NK-92 (cell line): ENCODE data around the gene UMAD1.
"Not testable (repeated sequence)": the region's sequence is repeated elsewhere in the genome, so short reads cannot be mapped to it uniquely, and the experiment has no call there.

Source experiments
- DNase-seq: peaks from one replicate; lab custom pipeline; 2025; ENCODE audit not compliant: unreplicated experiment; lab: John Stamatoyannopoulos, UW

Gene UMAD1

DNA sequence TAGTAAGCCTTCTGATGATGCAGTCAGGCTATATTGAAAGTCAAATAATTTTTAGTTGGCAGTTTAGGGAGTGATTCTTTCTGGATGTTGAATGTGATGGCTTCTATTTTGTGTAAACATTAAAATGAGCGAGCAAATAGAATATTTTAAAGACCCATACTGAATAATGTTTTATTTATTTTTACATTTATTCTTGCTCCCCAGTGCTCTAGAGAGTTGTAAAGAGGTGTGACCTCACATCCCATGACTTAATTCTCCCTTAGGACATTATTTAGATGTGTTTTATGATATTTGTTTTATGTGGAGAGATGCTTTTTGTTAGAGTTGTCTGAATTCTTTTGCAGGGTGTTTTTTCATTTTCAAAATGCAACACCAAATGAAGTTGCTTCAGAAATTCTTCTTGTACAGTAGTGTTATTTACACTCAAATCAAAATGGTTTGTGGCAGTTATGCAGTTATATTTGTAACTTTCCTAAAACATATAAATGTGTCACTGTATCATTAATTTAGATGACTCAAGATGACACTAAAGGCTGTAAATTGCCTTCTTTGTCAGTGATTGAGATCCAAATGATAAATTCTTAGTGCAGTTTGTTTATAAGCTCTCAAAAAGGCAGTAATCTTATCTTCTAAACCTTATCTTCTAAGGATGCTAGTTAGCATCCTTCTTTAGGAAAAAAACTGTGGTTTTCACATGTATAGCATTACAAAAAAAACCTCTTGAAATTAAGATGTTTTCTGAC is 12.4 kb downstream of the UMAD1 start:
- no peak for DNase-seq

GRCh38 chr7:7653593-7654187 is 13.1 kb downstream of the UMAD1 start:
- no peak for DNase-seq

DNA sequence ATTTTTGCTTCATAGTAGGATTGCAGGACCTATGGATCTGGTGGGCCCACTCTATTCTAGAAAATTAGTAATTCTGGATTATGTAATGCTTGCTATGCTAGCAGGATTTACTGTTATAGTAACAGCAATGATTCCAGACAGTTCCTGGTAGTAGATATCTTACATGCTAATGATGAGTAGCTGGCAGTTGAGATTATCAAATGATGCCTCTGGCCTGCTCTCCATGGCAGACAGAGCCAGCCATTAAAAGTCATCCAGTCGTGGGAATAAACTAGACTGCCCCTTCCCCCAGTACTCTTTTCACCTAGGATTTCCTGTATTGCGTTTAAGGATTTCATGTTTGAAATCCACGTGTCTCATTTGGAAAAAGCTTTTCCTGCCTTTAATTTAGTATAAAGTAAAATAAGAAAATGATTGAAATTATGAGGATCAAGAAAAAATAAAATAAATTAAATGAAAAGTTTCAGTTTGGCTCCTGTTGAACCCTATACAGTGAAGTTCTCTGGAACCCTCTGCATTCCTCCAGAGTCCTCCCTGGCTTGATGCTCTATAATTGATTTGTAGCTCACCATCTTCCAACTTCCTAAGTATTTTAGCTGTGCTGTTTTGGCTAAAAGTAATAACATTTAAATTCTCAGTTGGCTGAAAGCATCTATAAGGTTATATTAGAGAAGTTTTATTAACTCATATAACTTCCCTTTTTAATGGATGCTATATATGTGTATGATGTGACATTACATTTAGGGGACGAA is 14.6 kb downstream of the UMAD1 start:
- no peak for DNase-seq

DNA sequence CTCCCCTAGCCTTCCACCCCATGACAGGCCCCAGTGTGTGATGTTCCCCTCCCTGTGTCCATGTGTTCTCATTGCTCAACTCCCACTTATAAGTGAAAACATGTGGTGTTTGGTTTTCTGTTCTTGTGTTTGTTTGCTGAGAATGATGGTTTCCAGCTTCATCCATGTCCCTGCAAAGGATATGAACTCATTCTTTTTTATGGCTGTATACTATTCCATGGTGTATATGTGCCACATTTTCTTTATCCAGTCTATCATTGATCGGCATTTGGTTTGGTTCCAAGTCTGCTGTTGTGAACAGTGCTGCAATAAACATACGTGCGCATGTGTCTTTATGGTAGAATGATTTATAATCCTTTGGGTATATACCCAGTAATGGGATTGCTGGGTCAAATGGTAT is 15.9 kb downstream of the UMAD1 start:
- DNase-seq: not testable (repeated sequence)

- no peak for DNase-seq
Observed at GRCh38 chr7:7662527-7662926, 22.0 kb downstream of the UMAD1 start.

GRCh38 chr7:7664291-7664690 is 23.7 kb downstream of the UMAD1 start:
- DNase-seq: no peak

- no peak for DNase-seq
Observed at GRCh38 chr7:7665031-7665430, 24.5 kb downstream of the UMAD1 start.

DNA sequence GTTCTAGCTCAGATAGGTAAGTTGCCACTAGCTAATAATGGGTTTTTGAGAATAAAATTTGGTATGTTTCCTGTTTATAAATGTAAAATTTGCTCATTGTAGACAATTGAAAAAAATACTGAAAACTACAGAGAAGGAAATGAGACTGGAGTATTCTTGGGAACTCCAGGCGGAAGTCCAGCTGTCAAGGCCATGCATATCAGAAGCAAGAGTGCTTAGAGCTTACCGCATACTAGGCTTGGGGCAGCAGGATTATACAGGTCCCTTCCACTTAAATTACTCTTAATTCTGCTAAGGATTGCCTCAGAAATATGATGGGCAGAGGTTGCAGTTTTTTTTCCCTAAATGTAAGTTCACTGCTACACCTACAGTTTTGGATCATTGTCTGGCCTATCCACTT is 26.6 kb downstream of the UMAD1 start:
- DNase-seq: no peak

GRCh38 chr7:7668706-7669105 is 28.2 kb downstream of the UMAD1 start:
- DNase-seq: no peak

DNA sequence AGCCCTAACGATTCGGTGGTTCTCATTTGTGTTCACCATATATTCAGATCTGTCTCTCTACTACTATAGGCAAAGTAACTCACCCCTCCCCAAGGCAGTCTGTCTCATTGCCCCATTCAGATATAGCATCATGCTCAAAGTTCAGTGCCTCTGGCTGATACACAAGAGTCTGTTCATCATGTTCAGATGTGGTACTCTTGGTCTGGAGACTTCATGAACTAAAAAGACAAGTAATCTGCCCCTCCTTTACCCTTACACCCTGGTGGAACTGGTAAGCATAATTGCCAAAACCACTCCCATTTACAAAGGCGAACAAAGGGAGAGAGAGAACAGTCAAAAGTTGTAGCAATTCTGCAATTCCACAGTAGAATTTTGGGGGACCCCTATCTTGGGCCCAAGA is 29.9 kb downstream of the UMAD1 start:
- no peak for DNase-seq

GRCh38 chr7:7671361-7671760 is 30.8 kb downstream of the UMAD1 start:
- no peak for DNase-seq

- no peak for DNase-seq
Observed at GRCh38 chr7:7672545-7673239, 32.1 kb downstream of the UMAD1 start.

- DNase-seq: no peak
Observed at GRCh38 chr7:7673240-7673550, 32.6 kb downstream of the UMAD1 start.

GRCh38 chr7:7675686-7676085 is 35.1 kb downstream of the UMAD1 start:
- DNase-seq: no peak

- DNase-seq: not testable (repeated sequence)
Observed at GRCh38 chr7:7679640-7680039, 39.1 kb downstream of the UMAD1 start.

- DNase-seq: no peak
Observed at GRCh38 chr7:7681191-7681935, 40.8 kb downstream of the UMAD1 start.

GRCh38 chr7:7681936-7682329 is 41.4 kb downstream of the UMAD1 start:
- no peak for DNase-seq

- DNase-seq: no peak
Observed at GRCh38 chr7:7682861-7683260, 42.3 kb downstream of the UMAD1 start.

DNA sequence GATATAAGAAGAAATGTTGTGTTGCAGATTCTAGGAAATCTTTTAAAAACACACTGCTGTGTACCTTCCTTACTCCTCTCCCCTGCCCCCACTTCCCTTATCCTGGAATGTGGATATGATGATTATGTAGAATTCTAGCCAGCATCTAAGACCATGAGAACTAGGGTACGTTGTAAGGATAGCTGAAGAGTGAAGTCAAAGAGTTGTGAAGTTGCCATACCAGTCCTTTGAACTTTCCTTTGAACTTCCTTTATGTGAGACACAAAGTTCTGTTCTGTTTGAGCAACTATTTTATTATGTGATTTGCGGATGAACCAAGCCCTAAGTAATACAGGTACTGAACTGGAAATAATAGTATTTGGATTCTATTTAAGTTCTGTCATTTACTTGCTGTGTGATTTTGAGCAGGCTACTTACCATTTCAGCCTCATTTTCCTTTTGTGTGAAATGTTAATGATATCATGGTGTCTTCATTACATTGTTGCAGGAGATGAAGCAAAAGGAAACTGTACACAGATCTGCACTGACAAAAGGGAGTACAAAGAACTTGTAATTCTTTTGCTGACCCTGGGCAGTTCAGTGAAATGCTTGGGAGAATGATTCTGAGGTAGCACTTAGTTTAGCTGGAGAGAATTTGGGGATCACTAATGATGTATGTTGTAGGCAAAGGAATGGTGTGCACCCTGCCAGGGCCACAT is 46.4 kb downstream of the UMAD1 start:
- DNase-seq: no peak

- no peak for DNase-seq
Observed at GRCh38 chr7:7687800-7688199, 47.2 kb downstream of the UMAD1 start.
